ENCODE results near the gene FHIT. TPM values are rescaled to one million over a fixed set of nuclear protein-coding genes. Genes with fewer than 3 reads are reported as not detected.

Gene FHIT
- total RNA-seq, 1 donor from 2014 or later, result 5.7 TPM

DNA sequence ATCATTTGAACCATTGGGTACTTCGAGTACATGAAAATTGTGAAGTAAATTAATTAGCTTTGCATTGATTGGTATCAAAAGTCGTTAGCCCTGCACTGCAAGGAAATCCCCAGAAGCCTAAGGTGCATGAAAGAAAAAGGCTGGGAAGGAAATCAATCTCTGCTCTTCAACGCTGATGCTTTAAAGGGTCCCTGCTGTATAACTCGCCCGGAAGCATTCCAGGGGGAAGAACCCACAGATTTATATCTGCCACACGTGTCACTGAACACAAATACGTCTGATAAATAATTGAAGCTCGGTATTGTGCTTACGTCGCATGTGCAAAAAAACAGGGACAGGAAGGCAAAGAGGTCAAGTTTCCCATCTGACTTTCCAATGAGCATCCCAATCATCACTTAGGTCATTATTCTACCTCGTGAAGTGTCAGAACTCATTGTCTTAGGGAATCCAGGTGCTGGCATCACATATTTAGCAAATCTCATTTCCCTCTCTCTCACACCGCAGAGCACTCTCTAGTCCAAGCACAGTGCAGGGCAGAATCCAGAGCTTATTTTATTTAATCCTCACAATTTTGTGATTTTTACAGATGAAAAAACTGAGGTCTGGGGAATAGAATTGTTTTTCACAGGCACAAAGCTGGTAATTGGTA is 1397.1 kb downstream of the FHIT start:
- Histone ChIP-seq H3K4me1 (peaks cover 18% of the 10 kb centered on the region), H3K79me2 (ENCODE audit: low read depth) (no peaks in the 10 kb centered on the region), H3F3A (ENCODE audit: low read depth) (no peaks in the 10 kb centered on the region), H2AFZ (replicated peaks) (no peak overlapping the region), H3K4me3 (no peak overlapping the region), H3K27ac (no peak overlapping the region), H3K36me3 (no peaks in the 10 kb centered on the region), H3K27me3 (no peaks in the 10 kb centered on the region), H3K4me2 (no peak overlapping the region), H3K9me3 (ENCODE audit: low read depth) (no peaks in the 10 kb centered on the region), H4K20me1 (ENCODE audit: low read depth) (no peaks in the 10 kb centered on the region), H3K9ac (no peak overlapping the region)
- Mint-ChIP-seq H3K4me3 (no peak overlapping the region), H3K4me1 (peaks cover 10% of the 10 kb centered on the region), H3K27me3 (ENCODE audit: insufficient read depth, low read depth) (peaks cover 5% of the 10 kb centered on the region), H3K36me3 (no peaks in the 10 kb centered on the region), H3K27ac (no peak overlapping the region), H3K9me3 (no peaks in the 10 kb centered on the region)
- DNase-seq (ENCODE audit: low spot score), result no peak
- TF ChIP-seq EZH2 (IDR thresholded peaks at IDR 0.05) (no peak), EZH2phosphoT487 (IDR thresholded peaks at IDR 0.05) (no peak)

DNA sequence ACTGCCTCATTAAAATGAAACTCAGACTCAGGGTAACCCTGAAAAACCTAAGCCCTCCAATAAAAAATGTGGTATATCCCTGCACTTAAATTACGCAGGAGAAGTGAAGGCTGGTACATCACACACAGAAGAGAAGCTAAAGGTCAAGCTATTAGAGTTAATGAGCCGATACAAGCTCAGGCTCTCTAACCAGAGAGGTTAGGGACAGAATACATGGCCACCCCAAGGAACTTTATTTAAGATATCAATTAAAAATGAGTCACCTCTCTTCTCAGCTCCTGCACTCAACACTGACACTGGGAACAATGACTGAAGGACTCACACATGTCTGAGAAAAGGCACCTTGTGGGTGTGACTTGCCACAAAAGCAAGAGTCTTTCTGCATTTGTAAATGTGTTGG is 1400.8 kb downstream of the FHIT start:
- H3K4me3 Mint-ChIP-seq, result no peak overlapping the region

DNA sequence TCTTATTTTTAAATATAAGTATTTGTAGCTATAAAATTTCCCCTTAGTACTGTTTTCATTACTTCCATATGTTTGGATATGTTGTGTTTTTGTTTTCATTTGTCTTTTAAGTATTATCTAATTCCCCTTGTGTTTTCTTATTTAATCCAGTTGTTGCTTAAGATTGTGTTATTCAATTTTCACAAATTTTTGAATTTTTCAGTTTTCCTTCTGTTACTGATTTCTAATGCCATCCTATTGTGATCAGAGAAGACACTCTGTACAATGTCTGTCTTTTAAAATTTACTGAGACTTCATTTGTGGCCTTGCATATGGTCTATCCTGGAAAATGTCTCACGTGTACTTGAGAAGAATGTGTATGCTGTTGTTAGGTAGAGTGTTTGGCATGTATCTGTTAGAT is 1405.9 kb downstream of the FHIT start:
- no peak for DNase-seq (ENCODE audit: low spot score)
- Histone ChIP-seq H3K9me3 (ENCODE audit: low read depth) (no peaks in the 10 kb centered on the region), H3K36me3 (no peaks in the 10 kb centered on the region), H3F3A (ENCODE audit: low read depth) (no peaks in the 10 kb centered on the region), H3K27ac (no peak overlapping the region), H3K9ac (no peak overlapping the region), H3K4me2 (no peak overlapping the region), H3K4me3 (no peak overlapping the region), H3K27me3 (no peaks in the 10 kb centered on the region), H4K20me1 (ENCODE audit: low read depth) (no peaks in the 10 kb centered on the region), H3K4me1 (no peaks in the 10 kb centered on the region), H3K79me2 (ENCODE audit: low read depth) (no peaks in the 10 kb centered on the region), H2AFZ (replicated peaks) (no peak overlapping the region)
- TF ChIP-seq EZH2 (IDR thresholded peaks at IDR 0.05) (no peak), EZH2phosphoT487 (IDR thresholded peaks at IDR 0.05) (no peak)
- TF ChIP-seq, protein P1, sequence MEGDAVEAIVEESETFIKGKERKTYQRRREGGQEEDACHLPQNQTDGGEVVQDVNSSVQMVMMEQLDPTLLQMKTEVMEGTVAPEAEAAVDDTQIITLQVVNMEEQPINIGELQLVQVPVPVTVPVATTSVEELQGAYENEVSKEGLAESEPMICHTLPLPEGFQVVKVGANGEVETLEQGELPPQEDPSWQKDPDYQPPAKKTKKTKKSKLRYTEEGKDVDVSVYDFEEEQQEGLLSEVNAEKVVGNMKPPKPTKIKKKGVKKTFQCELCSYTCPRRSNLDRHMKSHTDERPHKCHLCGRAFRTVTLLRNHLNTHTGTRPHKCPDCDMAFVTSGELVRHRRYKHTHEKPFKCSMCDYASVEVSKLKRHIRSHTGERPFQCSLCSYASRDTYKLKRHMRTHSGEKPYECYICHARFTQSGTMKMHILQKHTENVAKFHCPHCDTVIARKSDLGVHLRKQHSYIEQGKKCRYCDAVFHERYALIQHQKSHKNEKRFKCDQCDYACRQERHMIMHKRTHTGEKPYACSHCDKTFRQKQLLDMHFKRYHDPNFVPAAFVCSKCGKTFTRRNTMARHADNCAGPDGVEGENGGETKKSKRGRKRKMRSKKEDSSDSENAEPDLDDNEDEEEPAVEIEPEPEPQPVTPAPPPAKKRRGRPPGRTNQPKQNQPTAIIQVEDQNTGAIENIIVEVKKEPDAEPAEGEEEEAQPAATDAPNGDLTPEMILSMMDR (IDR thresholded peaks at IDR 0.05), result no peak
- no peak overlapping the region for H3K4me3 Mint-ChIP-seq
- no peaks in the 10 kb centered on the region for H3K36me3 Mint-ChIP-seq
- H3K27ac Mint-ChIP-seq, result no peak overlapping the region
- H3K9me3 Mint-ChIP-seq, result peaks cover 8% of the 10 kb centered on the region
- H3K27me3 Mint-ChIP-seq (ENCODE audit: insufficient read depth, low read depth), result peaks cover 2% of the 10 kb centered on the region
- H3K4me1 Mint-ChIP-seq, result peaks cover 2% of the 10 kb centered on the region

More for the DNA sequence above, 1400.8 kb downstream of the FHIT start:
- no peaks in the 10 kb centered on the region for H3F3A ChIP-seq (ENCODE audit: low read depth)
- no peak for DNase-seq (ENCODE audit: low spot score)
- H2AFZ ChIP-seq (replicated peaks), result no peak overlapping the region
- H3K27me3 Mint-ChIP-seq (ENCODE audit: insufficient read depth, low read depth), result peaks cover 5% of the 10 kb centered on the region
- no peak overlapping the region for H3K4me2 ChIP-seq
- peaks cover 8% of the 10 kb centered on the region for H3K9me3 Mint-ChIP-seq
- no peaks in the 10 kb centered on the region for H3K36me3 ChIP-seq
- no peaks in the 10 kb centered on the region for H3K79me2 ChIP-seq (ENCODE audit: low read depth)
- no peaks in the 10 kb centered on the region for H3K36me3 Mint-ChIP-seq
- no peaks in the 10 kb centered on the region for H3K9me3 ChIP-seq (ENCODE audit: low read depth)
- H3K27me3 ChIP-seq, result no peaks in the 10 kb centered on the region
- H4K20me1 ChIP-seq (ENCODE audit: low read depth), result no peaks in the 10 kb centered on the region
- no peak for TF ChIP-seq EZH2phosphoT487 (IDR thresholded peaks at IDR 0.05)
- TF ChIP-seq EZH2 (IDR thresholded peaks at IDR 0.05), result no peak
- TF ChIP-seq, protein P1 (IDR thresholded peaks at IDR 0.05), result no peak
- H3K27ac ChIP-seq, result no peak overlapping the region
- H3K9ac ChIP-seq, result no peak overlapping the region
- H3K4me1 Mint-ChIP-seq, result peaks cover 2% of the 10 kb centered on the region
- peaks cover 4% of the 10 kb centered on the region for H3K4me1 ChIP-seq
- no peak overlapping the region for H3K27ac Mint-ChIP-seq
- H3K4me3 ChIP-seq, result no peak overlapping the region

DNA sequence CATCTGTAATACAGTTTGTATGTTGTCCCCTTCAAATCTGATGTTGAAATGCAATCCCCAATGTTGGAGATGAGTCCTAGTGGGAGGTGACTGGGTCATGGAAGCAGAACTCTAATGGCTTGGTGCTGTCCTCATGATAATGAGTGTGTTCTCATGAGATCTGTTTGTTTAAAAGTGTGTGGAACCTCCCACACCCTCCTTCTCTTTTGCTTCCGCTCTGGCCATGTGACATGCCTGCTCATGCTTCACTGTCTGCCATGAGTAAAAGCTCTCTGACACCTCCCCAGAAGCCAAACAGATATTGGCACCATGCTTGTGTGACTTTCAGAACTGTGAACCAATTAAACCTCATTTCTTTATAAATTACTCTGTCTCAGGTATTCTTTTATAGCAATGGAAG is 1407.4 kb downstream of the FHIT start:
- Histone ChIP-seq H3K27me3 (no peaks in the 10 kb centered on the region), H3K4me2 (no peak overlapping the region), H3F3A (ENCODE audit: low read depth) (no peaks in the 10 kb centered on the region), H3K4me3 (no peak overlapping the region), H3K36me3 (no peaks in the 10 kb centered on the region), H4K20me1 (ENCODE audit: low read depth) (no peaks in the 10 kb centered on the region), H3K9me3 (ENCODE audit: low read depth) (no peaks in the 10 kb centered on the region), H3K79me2 (ENCODE audit: low read depth) (no peaks in the 10 kb centered on the region), H3K9ac (no peak overlapping the region), H3K4me1 (no peaks in the 10 kb centered on the region), H2AFZ (replicated peaks) (no peak overlapping the region), H3K27ac (no peak overlapping the region)
- TF ChIP-seq EZH2phosphoT487 (IDR thresholded peaks at IDR 0.05) (no peak), EZH2 (IDR thresholded peaks at IDR 0.05) (no peak)
- TF ChIP-seq, protein P1 (IDR thresholded peaks at IDR 0.05), result no peak
- no peak for DNase-seq (ENCODE audit: low spot score)
- Mint-ChIP-seq H3K27ac (no peak overlapping the region), H3K27me3 (ENCODE audit: insufficient read depth, low read depth) (peaks cover 2% of the 10 kb centered on the region), H3K4me1 (no peaks in the 10 kb centered on the region), H3K36me3 (no peaks in the 10 kb centered on the region), H3K4me3 (no peak overlapping the region), H3K9me3 (peaks cover 8% of the 10 kb centered on the region)

Measured in neural progenitor cell (in vitro differentiated cells).